Brain microvascular endothelial cell (primary cell): Measurements from ENCODE around the gene ATP6V0A4.

Experiments used
- DNase-seq: peaks from one replicate; pipeline ENCODE4 v3.0.0-alpha.2; 2020
- H3K27ac ChIP-seq: fragments of 250-450 bp; sonication (Bioruptor Pico); 2 replicates; pipeline ENCODE4 v1.5.1; 2020; ENCODE audit warnings: mild to moderate bottlenecking, moderate library complexity
- H3K27me3 ChIP-seq: fragments of 250-450 bp; sonication (Bioruptor Pico); replicated peaks from 2 replicates; pipeline ENCODE4 v1.5.1; 2020; ENCODE audit warnings: mild to moderate bottlenecking
- H3K36me3 ChIP-seq: fragments of 250-450 bp; sonication (Bioruptor Pico); replicated peaks from 2 replicates; pipeline ENCODE4 v1.5.1; 2020; ENCODE audit warnings: mild to moderate bottlenecking
- H3K4me3 ChIP-seq: 2 replicates; pipeline ENCODE4 v1.5.1; 2011; ENCODE audit warnings: low read depth, mild to moderate bottlenecking, control low read depth, low read length, moderate library complexity
- CTCF ChIP-seq: IDR thresholded peaks from 2 replicates; pipeline ENCODE4 v1.5.1; 2011; ENCODE audit warnings: low read depth, mild to moderate bottlenecking, moderate library complexity, low read length, control low read depth, inconsistent platforms; ENCODE audit errors: missing control alignments
- in situ Hi-C: cut with HindIII; loops from 2 replicates; pipeline ENCODE4 v1.10.0; 2017; ENCODE audit warnings: low sequenced_read_pairs, low pct_ligation_motif_present

Gene ATP6V0A4

GRCh38 chr7:138684340-138684739 is 113.7 kb downstream of the ATP6V0A4 start:
- in situ Hi-C loops: no loop called here

GRCh38 chr7:138679793-138680192 is 118.2 kb downstream of the ATP6V0A4 start:
- TF ChIP-seq CTCF: no peak
- no peak overlapping the region for H3K4me3 ChIP-seq
- H3K27me3 ChIP-seq: no peaks in the 10 kb centered on the region
- in situ Hi-C loops: no loop called here
- DNase-seq: no peak
- H3K27ac ChIP-seq: no peak overlapping the region
- no peaks in the 10 kb centered on the region for H3K36me3 ChIP-seq

More at GRCh38 chr7:138684340-138684739, 113.7 kb downstream of the ATP6V0A4 start:
- H3K27ac ChIP-seq: no peak overlapping the region
- peak; percentile 40 for DNase-seq
- H3K36me3 ChIP-seq: no peaks in the 10 kb centered on the region
- TF ChIP-seq CTCF: no peak
- no peak overlapping the region for H3K4me3 ChIP-seq
- no peaks in the 10 kb centered on the region for H3K27me3 ChIP-seq

GRCh38 chr7:138670594-138670993 is 127.4 kb downstream of the ATP6V0A4 start:
- in situ Hi-C loops: no loop called here
- TF ChIP-seq CTCF: no peak
- DNase-seq: no peak
- no peak overlapping the region for H3K27ac ChIP-seq
- H3K36me3 ChIP-seq: no peaks in the 10 kb centered on the region
- H3K4me3 ChIP-seq: no peak overlapping the region
- no peaks in the 10 kb centered on the region for H3K27me3 ChIP-seq

- in situ Hi-C loops: no loop called here
- Histone ChIP-seq H3K36me3 (no peaks in the 10 kb centered on the region), H3K27ac (no peak overlapping the region), H3K27me3 (no peaks in the 10 kb centered on the region), H3K4me3 (no peak overlapping the region)
- DNase-seq: no peak
- TF ChIP-seq CTCF: no peak
Observed at GRCh38 chr7:138669364-138669763, 128.6 kb downstream of the ATP6V0A4 start.

- no peak for DNase-seq
- in situ Hi-C loops: no loop called here
- Histone ChIP-seq H3K4me3 (no peak overlapping the region), H3K36me3 (no peaks in the 10 kb centered on the region), H3K27me3 (no peaks in the 10 kb centered on the region), H3K27ac (no peak overlapping the region)
- no peak for TF ChIP-seq CTCF
Observed at GRCh38 chr7:138668946-138669345, 129.1 kb downstream of the ATP6V0A4 start.

- Histone ChIP-seq H3K36me3 (no peaks in the 10 kb centered on the region), H3K27me3 (no peaks in the 10 kb centered on the region), H3K4me3 (no peak overlapping the region), H3K27ac (no peak overlapping the region)
- TF ChIP-seq CTCF: no peak
- in situ Hi-C loops: no loop called here
- DNase-seq: no peak
Observed at GRCh38 chr7:138668229-138668596, 129.8 kb downstream of the ATP6V0A4 start.
